ENCODE results near the gene TMEM151B.

DNA sequence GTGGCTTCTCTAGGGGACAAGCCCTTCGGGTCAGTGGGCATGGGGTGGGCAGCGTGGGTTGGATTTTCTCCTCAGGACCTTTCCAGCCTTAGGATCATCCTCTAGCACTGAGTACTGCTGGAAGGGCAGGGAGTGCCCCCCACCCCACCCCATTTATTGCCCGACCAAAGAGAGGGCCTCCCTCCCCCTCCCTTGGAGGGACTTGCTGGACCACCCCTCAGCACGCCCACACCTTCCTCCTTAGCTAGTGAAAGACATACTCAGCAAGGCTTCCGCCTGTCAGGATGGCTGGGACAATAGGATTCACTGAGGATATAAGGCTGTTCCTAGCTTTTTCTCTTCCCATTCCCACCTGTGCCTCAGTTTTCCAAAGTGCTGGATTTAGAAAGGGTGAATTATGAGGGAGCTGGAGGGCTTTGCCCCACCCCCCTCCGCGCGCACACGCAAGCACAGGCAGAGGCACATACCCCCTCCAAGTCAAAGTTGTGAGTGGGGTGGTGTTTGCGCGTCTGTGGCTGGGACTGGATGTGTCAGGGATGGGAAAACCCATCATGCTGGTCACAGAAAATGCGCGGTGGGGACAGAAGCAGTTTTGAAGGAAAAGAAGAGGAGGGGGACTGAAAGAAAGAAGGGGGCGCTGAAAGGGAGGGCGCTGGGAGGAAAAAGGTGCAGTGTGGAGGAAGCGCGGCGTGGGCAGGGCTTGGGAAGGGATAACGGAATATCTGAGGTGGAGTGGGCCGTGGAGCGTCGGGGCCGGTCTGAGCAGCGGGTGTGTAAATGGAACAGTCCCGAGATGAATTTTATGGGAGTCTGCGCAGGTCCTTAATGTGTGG, 47.5 kb upstream of the TMEM151B start:
- TF ChIP-seq, protein P1, sequence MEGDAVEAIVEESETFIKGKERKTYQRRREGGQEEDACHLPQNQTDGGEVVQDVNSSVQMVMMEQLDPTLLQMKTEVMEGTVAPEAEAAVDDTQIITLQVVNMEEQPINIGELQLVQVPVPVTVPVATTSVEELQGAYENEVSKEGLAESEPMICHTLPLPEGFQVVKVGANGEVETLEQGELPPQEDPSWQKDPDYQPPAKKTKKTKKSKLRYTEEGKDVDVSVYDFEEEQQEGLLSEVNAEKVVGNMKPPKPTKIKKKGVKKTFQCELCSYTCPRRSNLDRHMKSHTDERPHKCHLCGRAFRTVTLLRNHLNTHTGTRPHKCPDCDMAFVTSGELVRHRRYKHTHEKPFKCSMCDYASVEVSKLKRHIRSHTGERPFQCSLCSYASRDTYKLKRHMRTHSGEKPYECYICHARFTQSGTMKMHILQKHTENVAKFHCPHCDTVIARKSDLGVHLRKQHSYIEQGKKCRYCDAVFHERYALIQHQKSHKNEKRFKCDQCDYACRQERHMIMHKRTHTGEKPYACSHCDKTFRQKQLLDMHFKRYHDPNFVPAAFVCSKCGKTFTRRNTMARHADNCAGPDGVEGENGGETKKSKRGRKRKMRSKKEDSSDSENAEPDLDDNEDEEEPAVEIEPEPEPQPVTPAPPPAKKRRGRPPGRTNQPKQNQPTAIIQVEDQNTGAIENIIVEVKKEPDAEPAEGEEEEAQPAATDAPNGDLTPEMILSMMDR (IDR thresholded peaks at IDR 0.05): no peak
- TF ChIP-seq POLR2A (IDR thresholded peaks at IDR 0.05): no peak
